ENCODE results near the gene POLR2A.

DNA sequence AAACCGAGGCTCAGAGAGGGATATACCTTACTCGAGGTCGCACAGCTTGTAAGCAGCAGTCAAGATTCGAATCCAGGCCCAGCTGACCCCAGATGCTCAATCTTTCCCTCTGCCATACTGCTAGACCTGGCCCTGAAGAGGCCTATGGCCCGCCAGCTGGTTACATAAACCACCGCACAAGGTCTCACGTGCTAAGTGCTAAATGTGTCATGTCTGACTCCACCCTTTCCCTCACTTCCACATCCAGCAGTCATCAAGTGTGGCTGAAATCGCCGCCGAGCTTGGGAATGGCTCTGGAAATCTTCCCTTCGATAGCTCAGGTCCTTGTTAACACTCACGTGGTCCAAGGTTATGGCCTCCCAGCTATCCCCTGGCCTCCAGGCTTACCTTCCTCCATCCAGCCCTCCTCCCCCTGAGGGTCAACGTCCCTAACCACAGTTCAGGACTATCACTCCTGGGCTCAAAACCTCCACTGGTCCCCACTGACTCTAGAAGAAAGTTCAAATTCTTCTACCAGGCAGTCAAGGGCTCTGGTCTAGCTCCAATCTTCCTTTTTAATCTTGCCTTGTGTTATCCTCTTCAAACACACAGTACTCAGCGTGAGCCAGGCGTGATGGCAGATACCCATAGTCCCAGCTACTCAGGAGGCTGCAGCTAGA is 8.3 kb upstream of the POLR2A start:
- TF ChIP-seq, protein P1, sequence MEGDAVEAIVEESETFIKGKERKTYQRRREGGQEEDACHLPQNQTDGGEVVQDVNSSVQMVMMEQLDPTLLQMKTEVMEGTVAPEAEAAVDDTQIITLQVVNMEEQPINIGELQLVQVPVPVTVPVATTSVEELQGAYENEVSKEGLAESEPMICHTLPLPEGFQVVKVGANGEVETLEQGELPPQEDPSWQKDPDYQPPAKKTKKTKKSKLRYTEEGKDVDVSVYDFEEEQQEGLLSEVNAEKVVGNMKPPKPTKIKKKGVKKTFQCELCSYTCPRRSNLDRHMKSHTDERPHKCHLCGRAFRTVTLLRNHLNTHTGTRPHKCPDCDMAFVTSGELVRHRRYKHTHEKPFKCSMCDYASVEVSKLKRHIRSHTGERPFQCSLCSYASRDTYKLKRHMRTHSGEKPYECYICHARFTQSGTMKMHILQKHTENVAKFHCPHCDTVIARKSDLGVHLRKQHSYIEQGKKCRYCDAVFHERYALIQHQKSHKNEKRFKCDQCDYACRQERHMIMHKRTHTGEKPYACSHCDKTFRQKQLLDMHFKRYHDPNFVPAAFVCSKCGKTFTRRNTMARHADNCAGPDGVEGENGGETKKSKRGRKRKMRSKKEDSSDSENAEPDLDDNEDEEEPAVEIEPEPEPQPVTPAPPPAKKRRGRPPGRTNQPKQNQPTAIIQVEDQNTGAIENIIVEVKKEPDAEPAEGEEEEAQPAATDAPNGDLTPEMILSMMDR (conservative IDR thresholded peaks at IDR 0.05; ENCODE audit: low read depth, low read length) = no peak
- TF ChIP-seq EZH2 (IDR thresholded peaks at IDR 0.05; ENCODE audit: low read length, unreplicated experiment) = no peak
- no peak for TF ChIP-seq EZH2phosphoT487 (IDR thresholded peaks at IDR 0.05; ENCODE audit: borderline replicate concordance, low read length)
